ENCODE data around the gene NDUFS7.

Gene NDUFS7

DNA sequence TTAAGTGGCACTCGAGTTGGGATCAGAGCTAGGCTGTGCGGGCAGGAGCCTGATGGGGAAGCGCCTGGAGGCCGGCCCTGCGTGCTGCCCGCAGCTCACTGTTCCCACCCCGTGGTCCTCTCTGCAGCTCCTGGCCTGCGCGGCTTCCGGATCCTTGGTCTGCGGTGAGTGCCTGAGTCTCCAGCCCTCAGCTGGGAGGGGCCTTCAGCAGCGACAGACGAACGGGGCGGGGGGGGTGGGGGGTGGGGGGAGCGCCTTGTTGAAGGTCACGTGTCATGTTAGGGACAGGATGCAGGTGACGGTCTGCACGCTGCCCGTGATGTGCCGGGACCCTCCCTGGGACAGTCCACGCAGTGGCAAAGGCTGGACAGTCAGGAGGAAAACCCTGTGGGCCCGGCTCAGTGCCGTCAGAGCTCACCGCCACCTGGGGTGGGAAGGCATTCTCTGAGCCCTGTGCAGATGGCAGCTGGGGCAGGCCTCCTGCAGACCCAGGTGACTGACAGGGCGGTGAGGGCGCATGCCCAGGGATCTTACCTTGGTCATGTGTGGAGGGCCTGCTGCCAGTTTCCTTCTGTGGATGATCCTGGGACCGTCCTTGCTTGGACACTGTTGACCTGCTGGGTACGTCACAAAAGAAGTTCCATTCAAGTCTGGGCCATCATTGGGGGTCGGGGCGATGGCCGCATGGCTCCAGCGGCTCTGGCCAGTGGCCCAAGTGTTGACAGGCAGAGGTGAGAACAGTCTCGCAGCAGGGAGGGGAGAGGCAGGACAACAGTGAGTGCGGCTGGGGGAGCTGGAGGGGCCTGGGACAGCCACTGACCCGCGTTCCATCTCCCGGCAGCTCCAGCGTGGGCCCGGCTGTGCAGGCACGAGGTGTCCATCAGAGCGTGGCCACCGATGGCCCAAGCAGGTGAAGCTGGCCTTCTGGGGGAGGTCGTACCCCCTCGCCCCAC lies 4.3 kb downstream of the NDUFS7 start:
- H3K9me3 Mint-ChIP-seq (ENCODE audit: low read depth): no peaks in the 10 kb centered on the region
- no peak overlapping the region for H3K4me3 Mint-ChIP-seq
- H3K4me1 Mint-ChIP-seq (ENCODE audit: low read depth): peaks cover 11% of the 10 kb centered on the region
- no peaks in the 10 kb centered on the region for H3K27me3 Mint-ChIP-seq
- H3K36me3 Mint-ChIP-seq: peaks cover 3% of the 10 kb centered on the region
- H3K27ac Mint-ChIP-seq: no peak overlapping the region

DNA sequence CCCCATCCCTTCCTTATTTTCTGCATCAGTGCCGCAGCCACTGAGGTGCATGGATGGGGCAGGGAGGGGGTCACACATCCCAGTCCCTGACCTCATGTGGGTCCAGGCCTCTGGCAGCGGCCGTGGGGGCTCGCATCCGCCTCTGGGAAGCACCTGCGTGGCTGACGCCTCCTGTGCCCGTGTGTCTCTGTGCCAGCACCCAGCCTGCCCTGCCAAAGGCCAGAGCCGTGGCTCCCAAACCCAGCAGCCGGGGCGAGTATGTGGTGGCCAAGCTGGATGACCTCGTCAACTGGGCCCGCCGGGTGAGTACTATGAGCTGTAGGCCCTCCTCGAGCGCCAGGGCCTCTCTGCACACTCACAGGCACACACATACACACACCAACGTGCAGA lies 4.9 kb downstream of the NDUFS7 start:
- H3K36me3 Mint-ChIP-seq: peaks cover 3% of the 10 kb centered on the region
- no peaks in the 10 kb centered on the region for H3K27me3 Mint-ChIP-seq
- H3K4me1 Mint-ChIP-seq (ENCODE audit: low read depth): peaks cover 6% of the 10 kb centered on the region
- no peak overlapping the region for H3K4me3 Mint-ChIP-seq
- H3K9me3 Mint-ChIP-seq (ENCODE audit: low read depth): no peaks in the 10 kb centered on the region
- no peak overlapping the region for H3K27ac Mint-ChIP-seq

DNA sequence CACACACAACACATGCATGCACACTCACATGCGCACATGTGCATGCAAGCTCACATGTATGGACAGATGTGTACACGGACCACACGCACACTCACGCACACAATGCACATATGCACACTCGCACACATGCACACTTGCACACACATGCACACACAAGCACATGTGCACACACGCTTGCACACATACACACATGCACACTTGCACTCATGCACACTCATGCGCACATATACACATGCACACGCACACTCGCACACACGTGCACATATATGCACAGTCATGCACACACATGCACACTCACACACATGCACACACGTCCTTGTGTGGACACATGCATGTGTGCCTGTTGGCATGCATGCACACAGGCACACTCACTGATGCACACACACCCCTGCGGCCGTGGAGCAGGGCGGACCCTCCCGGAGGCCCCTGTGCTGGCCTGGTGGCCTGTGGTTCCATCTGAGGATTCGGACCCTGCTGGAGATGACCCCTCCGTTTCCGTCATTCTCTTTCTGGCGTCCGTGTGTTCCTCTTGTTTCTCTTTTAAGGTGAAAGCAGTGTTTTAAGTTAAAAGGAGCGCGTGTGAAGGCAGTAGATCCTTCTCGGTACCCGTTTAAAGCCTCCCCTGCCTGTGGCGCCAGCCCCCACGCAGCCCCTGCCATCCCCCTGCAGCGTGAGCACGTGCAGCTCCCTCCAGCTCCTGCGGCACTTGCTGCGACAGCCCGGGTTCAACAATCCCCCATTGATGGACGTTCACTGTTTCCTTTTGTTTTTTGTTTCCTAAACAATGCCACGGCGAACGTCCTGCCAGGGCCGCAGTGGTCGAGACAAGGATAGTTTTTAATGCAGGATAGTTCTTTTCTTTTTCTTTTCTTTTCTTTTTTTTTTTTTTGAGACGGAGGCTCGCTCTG lies 5.6 kb downstream of the NDUFS7 start:
- Mint-ChIP-seq H3K4me3 (no peak overlapping the region), H3K4me1 (ENCODE audit: low read depth) (peaks cover 6% of the 10 kb centered on the region), H3K36me3 (peaks cover 3% of the 10 kb centered on the region), H3K9me3 (ENCODE audit: low read depth) (no peaks in the 10 kb centered on the region), H3K27me3 (no peaks in the 10 kb centered on the region), H3K27ac (no peak overlapping the region)

DNA sequence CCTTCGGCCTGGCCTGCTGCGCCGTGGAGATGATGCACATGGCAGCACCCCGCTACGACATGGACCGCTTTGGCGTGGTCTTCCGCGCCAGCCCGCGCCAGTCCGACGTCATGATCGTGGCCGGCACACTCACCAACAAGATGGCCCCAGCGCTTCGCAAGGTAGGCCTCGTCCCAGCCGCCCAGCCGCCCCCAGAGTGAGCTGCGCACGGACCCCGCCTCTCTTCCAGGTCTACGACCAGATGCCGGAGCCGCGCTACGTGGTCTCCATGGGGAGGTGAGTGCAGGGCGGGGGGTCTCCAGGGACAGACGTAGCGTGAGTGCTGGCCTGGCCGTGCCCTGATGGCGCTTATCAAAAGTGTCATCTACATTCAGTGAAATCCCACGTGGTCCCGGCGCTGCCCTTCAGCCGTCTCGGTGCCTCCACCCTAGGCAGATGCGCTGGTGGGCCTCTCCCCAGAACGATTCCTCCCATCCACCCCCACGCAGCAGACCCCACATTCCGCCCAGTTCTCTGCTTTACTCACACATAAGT lies 7.2 kb downstream of the NDUFS7 start:
- Mint-ChIP-seq H3K27me3 (no peaks in the 10 kb centered on the region), H3K4me1 (ENCODE audit: low read depth) (peaks cover 2% of the 10 kb centered on the region), H3K36me3 (peaks cover 3% of the 10 kb centered on the region), H3K4me3 (no peak overlapping the region), H3K27ac (no peak overlapping the region), H3K9me3 (ENCODE audit: low read depth) (no peaks in the 10 kb centered on the region)

DNA sequence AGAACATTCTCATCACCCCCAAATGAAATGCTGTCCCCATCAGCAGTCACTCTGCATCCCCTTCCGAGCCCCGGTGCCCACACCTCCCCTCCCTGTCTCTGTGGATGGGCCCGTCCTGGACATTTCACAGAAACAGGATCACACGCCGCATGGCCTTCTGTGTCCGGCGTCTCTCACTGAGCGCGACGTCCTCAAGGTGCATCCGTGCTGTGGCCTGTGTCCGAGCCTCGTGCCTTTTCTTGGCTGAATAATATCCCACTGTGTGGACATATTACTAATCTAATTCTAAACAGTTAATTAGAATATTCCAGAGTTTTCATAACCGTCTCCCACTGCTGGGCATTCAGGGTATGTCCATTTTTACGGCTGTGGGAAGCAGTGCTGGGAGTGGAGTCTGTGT lies 8.7 kb downstream of the NDUFS7 start:
- Mint-ChIP-seq H3K27ac (no peak overlapping the region), H3K36me3 (peaks cover 3% of the 10 kb centered on the region)

DNA sequence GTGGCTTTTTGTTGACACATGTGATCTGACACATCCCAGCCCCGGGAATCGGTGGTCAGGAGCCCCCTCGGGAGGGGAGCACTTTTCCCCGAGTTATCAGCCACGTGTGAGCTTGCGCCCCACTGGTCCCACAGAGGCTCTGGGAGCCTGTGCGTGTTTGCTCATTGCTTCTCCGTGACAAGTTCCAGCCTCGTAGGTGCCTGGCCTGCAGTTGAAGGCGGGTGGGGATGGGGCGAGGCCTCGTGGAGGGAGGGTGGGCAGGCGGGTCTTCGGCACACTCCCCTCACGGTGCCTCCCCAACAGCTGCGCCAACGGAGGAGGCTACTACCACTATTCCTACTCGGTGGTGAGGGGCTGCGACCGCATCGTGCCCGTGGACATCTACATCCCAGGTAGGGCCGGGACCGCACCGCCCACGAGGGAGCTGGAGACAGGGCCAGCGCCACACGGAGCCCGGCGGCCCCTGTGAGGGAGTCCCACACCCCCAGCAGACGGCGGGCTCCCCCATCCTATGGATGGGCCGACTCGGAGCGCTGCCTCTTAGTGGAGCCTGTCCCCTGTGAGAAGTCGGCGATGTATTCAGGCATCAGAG lies 9.3 kb downstream of the NDUFS7 start:
- Mint-ChIP-seq H3K4me3 (no peak overlapping the region), H3K9me3 (ENCODE audit: low read depth) (no peaks in the 10 kb centered on the region), H3K36me3 (peaks cover 3% of the 10 kb centered on the region), H3K27ac (no peak overlapping the region), H3K27me3 (no peaks in the 10 kb centered on the region), H3K4me1 (ENCODE audit: low read depth) (peaks cover 2% of the 10 kb centered on the region)

More for the DNA sequence above, 8.7 kb downstream of the NDUFS7 start:
- Mint-ChIP-seq H3K9me3 (ENCODE audit: low read depth) (no peaks in the 10 kb centered on the region), H3K4me1 (ENCODE audit: low read depth) (peaks cover 2% of the 10 kb centered on the region), H3K27me3 (no peaks in the 10 kb centered on the region), H3K4me3 (no peak overlapping the region)

DNA sequence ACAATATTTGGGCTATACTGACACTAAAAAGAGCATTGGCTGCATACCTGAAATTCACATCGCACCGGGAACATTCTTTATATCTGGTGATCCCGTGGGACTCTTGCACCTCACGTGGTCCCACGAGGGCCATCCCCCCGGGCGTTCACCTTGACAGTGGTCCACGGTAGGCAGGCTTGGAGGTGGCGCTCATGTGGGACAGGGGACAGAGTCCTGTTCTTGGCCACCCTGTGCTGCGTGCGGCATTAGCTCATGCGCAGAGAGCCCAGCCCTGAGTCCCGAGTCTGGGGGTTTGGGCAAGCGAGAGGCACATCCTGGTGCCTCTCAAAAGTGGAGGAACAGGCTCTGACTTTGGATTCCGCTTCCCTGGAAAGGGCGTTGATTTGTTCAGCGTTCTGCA lies 10.1 kb downstream of the NDUFS7 start:
- peaks cover 2% of the 10 kb centered on the region for H3K36me3 Mint-ChIP-seq
- H3K27me3 Mint-ChIP-seq: no peaks in the 10 kb centered on the region
- peaks cover 5% of the 10 kb centered on the region for H3K4me1 Mint-ChIP-seq (ENCODE audit: low read depth)
- H3K9me3 Mint-ChIP-seq (ENCODE audit: low read depth): no peaks in the 10 kb centered on the region
- H3K27ac Mint-ChIP-seq: no peak overlapping the region
- H3K4me3 Mint-ChIP-seq: no peak overlapping the region

DNA sequence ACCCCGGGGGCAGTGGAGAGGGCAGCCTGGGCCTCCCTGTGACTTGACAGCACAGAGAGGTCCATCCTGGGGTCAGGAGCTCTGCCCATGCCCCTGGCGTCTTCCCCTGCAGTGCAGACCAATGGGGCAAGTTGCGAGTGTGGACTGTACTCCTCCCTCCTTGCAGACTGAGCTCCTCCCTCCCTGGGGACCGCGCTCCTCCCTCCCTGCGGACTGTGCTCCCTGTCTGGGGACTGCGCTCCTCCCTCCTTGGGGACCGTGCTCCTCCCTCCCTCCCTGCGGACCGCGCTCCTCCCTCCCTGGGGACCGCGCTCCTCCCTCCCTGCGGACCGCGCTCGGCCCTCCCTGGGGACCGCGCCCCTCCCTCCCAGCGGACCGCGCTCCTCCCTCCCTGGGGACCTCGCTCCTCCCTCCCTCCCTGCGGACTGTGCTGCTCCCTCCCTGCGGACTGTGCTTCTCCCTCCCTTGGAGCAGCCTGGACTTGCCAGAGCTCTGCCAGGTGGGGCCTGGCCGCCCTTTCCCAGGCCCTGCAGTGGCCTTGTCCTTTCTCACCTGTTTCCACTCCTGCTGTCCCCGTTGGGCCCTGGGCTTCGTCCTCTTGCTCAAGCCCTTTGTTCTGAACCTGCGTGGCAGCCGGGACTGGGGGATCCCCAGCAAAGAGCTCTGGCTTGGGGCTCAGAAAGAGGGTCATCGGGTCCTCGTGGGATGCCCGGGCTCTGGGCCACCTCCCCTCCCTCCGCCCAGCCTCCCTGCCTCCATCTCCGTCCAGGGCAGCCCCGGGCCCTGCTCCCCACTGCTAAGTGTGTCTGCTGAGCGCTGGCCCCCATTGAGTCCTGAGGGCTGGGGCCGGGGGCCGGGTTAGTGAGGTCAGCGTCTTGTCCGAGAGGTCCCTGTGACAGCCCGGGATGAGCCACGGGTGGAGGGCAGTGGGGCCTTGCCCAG lies 10.8 kb downstream of the NDUFS7 start:
- no peaks in the 10 kb centered on the region for H3K27me3 Mint-ChIP-seq
- H3K4me1 Mint-ChIP-seq (ENCODE audit: low read depth): peaks cover 5% of the 10 kb centered on the region
- H3K36me3 Mint-ChIP-seq: no peaks in the 10 kb centered on the region
- H3K4me3 Mint-ChIP-seq: no peak overlapping the region
- no peak overlapping the region for H3K27ac Mint-ChIP-seq
- H3K9me3 Mint-ChIP-seq (ENCODE audit: low read depth): no peaks in the 10 kb centered on the region

DNA sequence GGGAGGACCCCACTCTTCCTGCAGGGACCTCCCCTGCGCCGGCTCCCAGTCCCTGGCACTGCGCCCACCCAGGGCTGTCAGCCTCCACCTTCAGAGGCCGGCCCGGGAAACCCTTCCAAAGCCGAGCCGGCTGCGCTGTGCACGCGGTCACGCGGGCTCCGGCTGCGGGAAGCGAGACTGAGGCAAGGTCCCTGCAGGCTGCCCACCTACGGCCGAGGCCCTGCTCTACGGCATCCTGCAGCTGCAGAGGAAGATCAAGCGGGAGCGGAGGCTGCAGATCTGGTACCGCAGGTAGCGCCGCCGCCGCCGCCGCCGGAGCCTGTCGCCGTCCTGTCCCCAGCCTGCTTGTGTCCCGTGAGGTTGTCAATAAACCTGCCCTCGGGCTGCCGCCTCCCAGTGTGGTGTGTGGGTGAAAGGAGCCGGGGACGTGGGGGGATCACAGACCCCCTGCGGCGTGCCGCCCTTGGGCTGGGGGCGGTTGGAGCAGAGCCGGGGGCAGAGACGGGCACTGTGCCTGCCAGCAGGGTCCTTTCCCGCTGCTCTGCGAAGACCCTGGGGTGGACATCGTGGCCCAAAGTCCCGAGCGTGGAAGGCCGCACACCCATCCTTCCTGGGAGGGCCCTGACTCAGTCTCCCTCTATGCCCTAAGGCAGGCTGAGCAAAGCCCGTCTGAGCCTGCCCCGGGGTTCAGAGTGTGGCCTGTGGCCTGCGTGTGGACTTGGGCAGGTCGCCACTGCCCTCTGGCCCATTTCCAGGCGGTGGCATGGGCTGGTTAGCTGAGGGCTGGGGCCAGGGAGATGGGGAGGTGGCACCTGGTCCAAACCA lies 11.7 kb downstream of the NDUFS7 start:
- no peaks in the 10 kb centered on the region for H3K36me3 Mint-ChIP-seq
- H3K9me3 Mint-ChIP-seq (ENCODE audit: low read depth): no peaks in the 10 kb centered on the region
- peaks cover 5% of the 10 kb centered on the region for H3K4me1 Mint-ChIP-seq (ENCODE audit: low read depth)
- H3K27ac Mint-ChIP-seq: no peak overlapping the region
- H3K4me3 Mint-ChIP-seq: no peak overlapping the region
- no peaks in the 10 kb centered on the region for H3K27me3 Mint-ChIP-seq

DNA sequence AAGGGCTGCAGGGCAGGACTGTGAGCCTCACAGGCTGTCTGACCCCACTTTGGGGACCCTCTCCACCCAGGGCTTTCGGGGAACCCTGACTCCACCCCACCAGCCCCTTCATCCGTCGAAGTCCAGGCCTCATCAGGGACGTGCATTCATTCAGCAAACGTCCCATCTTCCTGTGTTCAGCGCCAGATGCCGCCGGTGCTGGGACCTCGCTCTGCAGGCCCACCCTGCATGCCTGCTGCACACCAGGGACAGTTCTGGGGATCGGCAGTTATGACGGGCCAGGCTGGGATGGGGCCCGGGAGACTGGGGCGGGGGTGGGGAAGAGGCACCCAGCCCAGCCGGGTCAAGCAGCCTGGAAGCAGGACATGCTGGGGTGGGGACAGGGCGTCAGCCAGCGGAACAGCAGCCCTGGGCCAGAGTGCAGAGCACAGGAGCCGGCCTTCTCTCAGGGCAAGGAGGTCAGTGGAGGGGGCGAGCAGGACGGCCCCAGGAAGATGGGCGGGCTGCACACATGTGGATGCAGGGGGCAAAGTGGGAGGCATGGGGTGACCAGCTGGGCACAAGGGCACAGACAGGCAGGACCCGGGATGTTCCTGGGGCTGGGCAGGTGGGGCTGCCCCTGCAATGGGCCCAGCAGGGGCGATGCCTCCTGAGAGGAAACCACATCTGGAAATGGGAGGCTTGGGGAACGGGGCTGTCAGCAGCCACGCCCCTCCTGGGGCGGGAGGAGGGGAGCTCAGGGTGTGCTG lies 12.5 kb downstream of the NDUFS7 start:
- H3K27ac Mint-ChIP-seq: no peak overlapping the region
- H3K9me3 Mint-ChIP-seq (ENCODE audit: low read depth): no peaks in the 10 kb centered on the region
- no peaks in the 10 kb centered on the region for H3K36me3 Mint-ChIP-seq
- H3K27me3 Mint-ChIP-seq: no peaks in the 10 kb centered on the region
- H3K4me3 Mint-ChIP-seq: no peak overlapping the region
- peaks cover 5% of the 10 kb centered on the region for H3K4me1 Mint-ChIP-seq (ENCODE audit: low read depth)

DNA sequence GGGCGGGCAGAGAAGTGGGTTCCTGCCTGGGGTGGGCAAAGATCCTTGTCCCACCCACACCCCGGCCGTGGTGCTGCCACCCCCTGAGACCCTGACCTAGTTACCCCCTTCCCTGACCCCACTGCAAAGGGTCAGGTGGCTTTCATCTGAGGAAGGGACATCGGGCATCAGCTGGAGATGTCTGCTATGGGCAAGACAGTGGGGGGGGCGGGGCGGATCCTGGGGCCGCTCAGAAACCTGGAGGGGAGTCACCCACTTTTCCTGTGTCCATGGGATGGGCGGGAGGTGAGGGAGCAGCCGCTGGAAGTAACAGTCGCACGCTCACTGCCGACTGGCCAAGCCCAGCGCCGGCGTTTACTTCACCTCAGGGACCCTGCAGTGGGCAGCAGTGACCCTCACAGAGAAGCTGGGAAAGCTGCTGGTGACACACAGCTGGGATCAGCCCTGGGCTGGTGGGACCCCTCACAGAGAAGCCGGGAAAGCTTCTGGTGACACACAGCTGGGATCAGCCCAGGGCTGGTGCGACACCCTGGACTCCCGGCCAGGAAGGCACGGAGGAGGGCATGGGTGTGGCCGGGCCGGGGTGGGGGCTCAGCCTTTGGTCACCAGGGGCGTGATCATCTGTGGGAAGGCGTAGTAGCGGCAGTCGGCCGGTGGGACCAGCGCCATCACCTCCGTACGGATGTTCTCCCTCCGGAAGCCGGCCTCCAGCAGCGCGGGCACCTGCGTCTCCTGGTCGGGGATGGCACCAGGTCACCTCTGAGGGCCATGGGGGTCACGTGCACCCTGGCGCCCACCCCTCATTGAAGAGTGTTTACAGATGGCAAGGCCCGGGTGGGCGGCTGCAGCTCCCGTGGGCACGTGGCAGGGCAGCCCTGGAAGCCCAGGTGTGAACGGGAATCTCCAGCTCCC lies 13.3 kb downstream of the NDUFS7 start:
- no peaks in the 10 kb centered on the region for H3K9me3 Mint-ChIP-seq (ENCODE audit: low read depth)
- H3K4me3 Mint-ChIP-seq: no peak overlapping the region
- no peaks in the 10 kb centered on the region for H3K27me3 Mint-ChIP-seq
- no peak overlapping the region for H3K27ac Mint-ChIP-seq
- no peaks in the 10 kb centered on the region for H3K36me3 Mint-ChIP-seq
- peaks cover 7% of the 10 kb centered on the region for H3K4me1 Mint-ChIP-seq (ENCODE audit: low read depth)

DNA sequence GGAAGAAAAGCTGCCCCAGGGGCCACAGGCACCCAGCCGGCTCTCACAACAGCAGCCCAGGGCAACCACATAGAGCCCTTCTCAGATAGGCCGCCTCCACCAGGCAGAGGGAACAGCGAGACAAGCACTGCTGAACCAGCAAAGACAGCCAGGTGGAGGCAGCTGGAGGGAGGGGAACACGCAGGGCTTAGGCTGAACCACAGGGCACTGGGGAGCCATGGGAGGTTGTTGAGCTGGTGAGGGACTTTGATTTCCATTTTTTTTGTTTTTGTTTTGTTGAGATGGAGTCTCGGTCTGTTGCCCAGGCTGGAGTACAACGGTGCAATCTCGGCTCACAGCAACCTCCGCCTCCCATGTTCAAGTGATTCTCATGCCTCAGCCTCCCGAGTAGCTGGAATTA lies 14.1 kb downstream of the NDUFS7 start:
- no peaks in the 10 kb centered on the region for H3K9me3 Mint-ChIP-seq (ENCODE audit: low read depth)
- H3K4me1 Mint-ChIP-seq (ENCODE audit: low read depth): peaks cover 11% of the 10 kb centered on the region
- no peak overlapping the region for H3K27ac Mint-ChIP-seq
- H3K4me3 Mint-ChIP-seq: peak overlapping the region; percentile 23
- H3K27me3 Mint-ChIP-seq: no peaks in the 10 kb centered on the region
- no peaks in the 10 kb centered on the region for H3K36me3 Mint-ChIP-seq

All from activated naive CD8-positive, alpha-beta T cell (primary cell).